ENCODE data around the gene SP140L.
"Not testable (repeated sequence)": the region's sequence is repeated elsewhere in the genome, so short reads cannot be mapped to it uniquely, and the experiment has no call there.

The SP140L gene

GRCh38 chr2:230423851-230424458 is 97.0 kb downstream of the SP140L start:
- DNase-seq, result no peak

- no peak for DNase-seq
Observed at GRCh38 chr2:230425377-230425776, 98.4 kb downstream of the SP140L start.

DNA sequence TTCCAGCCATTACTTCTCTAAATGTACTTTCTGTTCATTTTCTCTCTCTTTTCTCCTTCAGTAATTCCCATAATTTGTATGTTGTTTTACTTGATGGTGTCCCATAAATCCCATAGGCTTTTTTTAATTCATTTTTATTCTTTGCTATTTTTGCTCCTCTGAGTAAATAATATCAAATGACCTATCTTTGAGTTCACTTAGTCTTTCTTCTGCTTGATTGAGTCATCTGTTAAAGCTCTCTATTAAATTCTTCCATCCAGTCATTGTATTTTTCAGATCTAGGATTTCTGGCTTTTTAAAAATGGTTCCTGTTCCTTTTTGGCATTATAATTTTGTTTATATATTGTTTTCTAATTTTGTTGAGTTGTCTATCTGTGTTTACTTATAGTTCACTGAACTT is 102.5 kb downstream of the SP140L start:
- DNase-seq, result no peak

GRCh38 chr2:230430957-230431910 is 104.2 kb downstream of the SP140L start:
- no peak for DNase-seq

GRCh38 chr2:230434677-230435324 is 107.8 kb downstream of the SP140L start:
- DNase-seq, result no peak

DNA sequence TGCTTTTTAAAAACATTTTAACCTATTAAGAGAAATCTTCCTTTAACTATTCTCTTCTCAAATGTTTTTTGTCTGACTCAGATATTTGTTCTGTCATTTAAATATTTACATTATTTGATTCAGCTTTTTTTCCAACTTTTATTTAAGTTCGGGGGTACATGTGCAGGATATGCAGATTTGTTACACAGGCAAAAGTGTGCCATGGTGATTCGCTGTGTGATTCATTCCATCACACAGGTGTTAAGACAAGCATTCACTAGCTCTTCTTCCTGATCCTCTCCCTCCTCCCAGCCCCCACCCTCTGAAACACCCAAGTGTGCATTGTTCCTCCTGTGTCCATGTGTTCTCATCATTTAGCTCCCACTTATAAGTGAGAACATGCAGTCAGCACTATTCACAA is 108.4 kb downstream of the SP140L start:
- no peak for DNase-seq

- not testable (repeated sequence) for DNase-seq
Observed at GRCh38 chr2:230439121-230439520, 112.1 kb downstream of the SP140L start.

- no peak for DNase-seq
Observed at GRCh38 chr2:230439590-230439989, 112.6 kb downstream of the SP140L start.

GRCh38 chr2:230441227-230441897 is 114.4 kb downstream of the SP140L start:
- peak; percentile 32 for DNase-seq

DNA sequence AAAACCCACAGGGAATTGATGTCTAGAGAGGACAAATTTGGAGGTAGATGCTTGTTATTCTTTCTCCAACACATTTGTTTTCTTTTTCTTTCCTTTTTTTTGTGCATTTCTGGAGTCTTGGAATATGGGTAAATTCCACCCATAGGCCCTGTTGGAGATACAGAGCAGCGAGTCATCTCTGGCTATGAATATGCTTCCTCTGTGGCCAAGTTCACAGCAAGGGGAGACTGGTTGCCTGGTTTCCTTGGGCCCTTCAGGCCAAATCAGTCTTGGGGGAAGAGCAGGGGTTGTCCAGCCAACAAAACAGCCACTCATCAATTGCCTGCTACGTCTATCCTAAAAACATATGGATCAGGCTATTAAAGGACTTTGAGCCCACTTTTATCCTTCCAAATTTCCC is 116.5 kb downstream of the SP140L start:
- DNase-seq, result no peak

GRCh38 chr2:230444832-230445231 is 117.8 kb downstream of the SP140L start:
- DNase-seq, result no peak

GRCh38 chr2:230447036-230447435 is 120.0 kb downstream of the SP140L start:
- DNase-seq, result no peak

GRCh38 chr2:230447455-230448451 is 120.8 kb downstream of the SP140L start:
- no peak for DNase-seq

- no peak for DNase-seq
Observed at GRCh38 chr2:230449901-230450467, 123.0 kb downstream of the SP140L start.

DNA sequence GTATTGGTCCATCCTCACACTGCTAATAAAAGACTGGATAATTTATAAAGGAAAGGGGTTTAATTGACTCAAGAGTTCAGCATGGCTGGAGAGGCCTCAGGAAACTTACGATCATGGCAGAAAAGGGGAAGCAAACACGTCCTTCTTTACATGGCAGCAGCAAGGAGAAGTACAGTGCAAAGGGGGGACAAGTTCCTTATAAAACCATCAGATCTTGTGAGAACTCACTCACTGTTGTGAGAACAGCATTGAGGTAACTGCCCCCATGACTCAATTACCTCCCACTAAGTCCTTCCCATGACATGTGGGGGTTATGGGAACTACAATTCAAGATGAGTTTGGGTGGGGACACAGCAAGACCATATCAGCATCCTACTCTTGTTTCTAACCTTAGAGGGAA is 126.0 kb downstream of the SP140L start:
- no peak for DNase-seq

All from NK-92 treated with Interleukin-12 subunit alpha and Interleukin-12 subunit beta, amount 100 ng/mL, for 24 hours (cell line).